HepG2 (cell line): ENCODE data around the gene PPFIA4. TPM values are rescaled to one million over a fixed set of nuclear protein-coding genes. Genes with fewer than 3 reads are reported as not detected.
A peak's percentile ranks its signal among the peaks of the same experiment; 100 is the strongest.

Experiments
- ATAD3A ChIP-seq: sonication (generic); formaldehyde crosslinking; IDR thresholded peaks from 2 replicates; pipeline ENCODE4 v1.4.0; 2020; ENCODE audit warnings: missing genetic modification reagents
- FOXK1 ChIP-seq: sonication (generic); formaldehyde crosslinking; IDR thresholded peaks from 2 replicates; pipeline ENCODE4 v1.4.0; 2020; ENCODE audit warnings: low read depth, missing genetic modification reagents, borderline replicate concordance
- FOXP1 ChIP-seq, 2 experiments: fragments of 450-650 bp in 1 of 2; IDR thresholded peaks; 2 replicates each; pipeline ENCODE4 v1.6.1; 2017 to 2018; ENCODE audit warnings: antibody characterized with exemption in 1 of 2
- HNRNPK ChIP-seq: fragments of 200-400 bp; formaldehyde crosslinking; IDR thresholded peaks from 2 replicates; pipeline ENCODE4 v1.6.1; 2018; ENCODE audit warnings: low read length, low read depth, moderate library complexity, mild to moderate bottlenecking; ENCODE audit not compliant: poor library complexity, severe bottlenecking
- KDM4B ChIP-seq: sonication (generic); formaldehyde crosslinking; IDR thresholded peaks from 2 replicates; pipeline ENCODE4 v1.4.0; 2020; ENCODE audit warnings: missing genetic modification reagents
- KLF13 ChIP-seq: sonication (generic); formaldehyde crosslinking; IDR thresholded peaks from 2 replicates; pipeline ENCODE4 v1.4.0; 2020; ENCODE audit warnings: mild to moderate bottlenecking, missing genetic modification reagents
- NFE2L2 ChIP-seq: fragments of 150-350 bp; IDR thresholded peaks from 2 replicates; pipeline ENCODE4 v1.6.1; 2014; ENCODE audit warnings: low read length
- PHB2 ChIP-seq: fragments of 450-650 bp; IDR thresholded peaks from 2 replicates; pipeline ENCODE4 v1.6.1; 2018; ENCODE audit not compliant: partially characterized antibody
- RBM22 ChIP-seq: fragments of 200-400 bp; formaldehyde crosslinking; optimal IDR thresholded peaks from 2 replicates; pipeline ENCODE3; 2017; ENCODE audit warnings: mild to moderate bottlenecking, low read length, moderate library complexity
- SIX1 ChIP-seq: sonication (generic); formaldehyde crosslinking; IDR thresholded peaks from 2 replicates; pipeline ENCODE4 v1.4.0; 2020; ENCODE audit warnings: missing genetic modification reagents, borderline replicate concordance
- ZNF75D ChIP-seq: sonication (generic); formaldehyde crosslinking; IDR thresholded peaks from 2 replicates; pipeline ENCODE4 v1.8.1; 2023; ENCODE audit warnings: missing genetic modification reagents, mild to moderate bottlenecking, borderline replicate concordance
- ZSCAN29 ChIP-seq: sonication (generic); formaldehyde crosslinking; conservative IDR thresholded peaks from 2 replicates; pipeline ENCODE4 v1.4.0; 2020; ENCODE audit warnings: mild to moderate bottlenecking, missing genetic modification reagents
- polyA plus RNA-seq, 8 experiments: library from polyadenylated mRNA; depleted of rRNA in 3 of 8; stranded (reverse) in 7 of 8; unstranded in 1 of 8; fragments of >200 nt; fragmentation: Illumina TruSeq in 4 of 8; extraction: Trizol in 4 of 8; gene quantifications; 2 replicates each; pipeline versions ENCODE4 v1.2.1 to v1.2.3, GENCODE V29; 2011 to 2016; ENCODE audit warnings: low read depth in 4 of 8, missing spikeins in 1 of 8, mixed read lengths in 1 of 8; ENCODE audit not compliant: insufficient read depth in 1 of 8
- total RNA-seq, 5 experiments: library from RNA; depleted of rRNA; stranded (reverse); fragments of >200 nt; fragmentation: Illumina TruSeq; extraction: Trizol; gene quantifications; 2 replicates each; pipeline ENCODE4 v1.2.3, GENCODE V29; 2016; ENCODE audit warnings: low read depth in 1 of 5
- TF ChIP-seq, protein P1 (sequence below): sonication (generic); formaldehyde crosslinking; IDR thresholded peaks from 2 replicates; pipeline ENCODE4 v1.5.1; 2020; ENCODE audit warnings: missing genetic modification reagents, mild to moderate bottlenecking, borderline replicate concordance
- TF ChIP-seq, protein P2 (sequence below): sonication (generic); formaldehyde crosslinking; IDR thresholded peaks from 2 replicates; pipeline ENCODE4 v1.4.0; 2020; ENCODE audit warnings: missing genetic modification reagents
- TF ChIP-seq, protein P3 (sequence below): sonication (generic); formaldehyde crosslinking; IDR thresholded peaks from 2 replicates; pipeline ENCODE4 v1.4.0; 2020; ENCODE audit warnings: mild to moderate bottlenecking, missing genetic modification reagents
- TF ChIP-seq, protein P4 (sequence below): IDR thresholded peaks from 2 replicates; pipeline ENCODE4 v1.6.1; 2018; ENCODE audit warnings: missing genetic modification reagents
- TF ChIP-seq, protein P5 (sequence below): sonication (generic); formaldehyde crosslinking; IDR thresholded peaks from 2 replicates; pipeline ENCODE4 v1.4.0; 2020; ENCODE audit warnings: missing genetic modification reagents

PPFIA4 gene
- total and polyA plus RNA-seq, 2 of the 13 experiments (the other 11 are each of a cell fraction or from before 2014, with no cell fraction given): 6.4 TPM; not detected in 1

DNA sequence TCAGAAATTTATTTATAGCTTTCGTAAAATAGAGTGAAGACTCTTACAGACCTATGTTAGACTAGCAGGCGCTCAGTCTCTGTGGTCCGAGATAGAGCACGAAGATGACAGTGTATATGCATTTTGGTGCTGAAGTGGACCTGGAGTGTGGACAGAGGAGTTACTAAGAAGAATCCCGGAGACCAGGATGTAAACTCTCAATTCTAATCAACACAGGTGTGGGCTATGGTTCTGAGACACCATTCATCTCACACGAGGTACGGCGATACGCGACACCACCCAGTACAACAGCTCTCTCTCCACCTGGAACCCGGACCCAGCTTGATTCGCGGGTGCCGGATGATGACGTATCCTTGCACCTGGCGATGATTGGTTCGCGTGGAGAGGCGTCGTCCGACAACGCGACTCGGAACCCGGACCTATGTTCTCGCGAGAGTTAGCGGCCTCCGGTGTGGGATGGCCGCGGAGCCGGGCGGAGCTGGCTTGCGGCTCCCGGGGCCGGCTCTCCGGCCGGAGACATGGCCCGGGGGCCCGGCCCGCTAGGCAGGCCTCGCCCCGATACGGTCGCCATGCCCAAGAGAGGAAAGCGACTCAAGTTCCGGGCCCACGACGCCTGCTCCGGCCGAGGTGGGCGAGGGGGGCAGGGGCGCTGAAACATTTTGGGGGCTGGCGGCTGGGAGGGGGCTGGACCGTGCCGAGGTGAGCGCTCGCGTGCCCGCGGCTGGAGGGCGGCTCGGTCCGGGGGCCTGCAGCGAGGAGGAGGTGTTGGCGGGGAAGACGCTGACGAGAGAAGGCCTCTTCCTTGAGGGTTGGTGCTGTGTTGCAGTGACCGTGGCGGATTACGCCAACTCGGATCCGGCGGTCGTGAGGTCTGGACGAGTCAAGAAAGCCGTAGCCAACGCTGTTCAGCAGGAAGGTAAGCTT lies 19.1 kb upstream of the PPFIA4 start, which contains the start of gene TMEM183A (continued):
- TF ChIP-seq, protein P1, sequence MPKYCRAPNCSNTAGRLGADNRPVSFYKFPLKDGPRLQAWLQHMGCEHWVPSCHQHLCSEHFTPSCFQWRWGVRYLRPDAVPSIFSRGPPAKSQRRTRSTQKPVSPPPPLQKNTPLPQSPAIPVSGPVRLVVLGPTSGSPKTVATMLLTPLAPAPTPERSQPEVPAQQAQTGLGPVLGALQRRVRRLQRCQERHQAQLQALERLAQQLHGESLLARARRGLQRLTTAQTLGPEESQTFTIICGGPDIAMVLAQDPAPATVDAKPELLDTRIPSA (CRISPR knock-in tag): no peak
- TF ChIP-seq, protein P2, sequence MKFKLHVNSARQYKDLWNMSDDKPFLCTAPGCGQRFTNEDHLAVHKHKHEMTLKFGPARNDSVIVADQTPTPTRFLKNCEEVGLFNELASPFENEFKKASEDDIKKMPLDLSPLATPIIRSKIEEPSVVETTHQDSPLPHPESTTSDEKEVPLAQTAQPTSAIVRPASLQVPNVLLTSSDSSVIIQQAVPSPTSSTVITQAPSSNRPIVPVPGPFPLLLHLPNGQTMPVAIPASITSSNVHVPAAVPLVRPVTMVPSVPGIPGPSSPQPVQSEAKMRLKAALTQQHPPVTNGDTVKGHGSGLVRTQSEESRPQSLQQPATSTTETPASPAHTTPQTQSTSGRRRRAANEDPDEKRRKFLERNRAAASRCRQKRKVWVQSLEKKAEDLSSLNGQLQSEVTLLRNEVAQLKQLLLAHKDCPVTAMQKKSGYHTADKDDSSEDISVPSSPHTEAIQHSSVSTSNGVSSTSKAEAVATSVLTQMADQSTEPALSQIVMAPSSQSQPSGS: peak; percentile 51; the same call in 1 of the 2 replicates
- TF ChIP-seq FOXP1 (IDR thresholded peaks at IDR 0.05): no peak
- no peak for TF ChIP-seq FOXP1 (CRISPR knock-in tag; IDR thresholded peaks at IDR 0.05)
- TF ChIP-seq, protein P3, sequence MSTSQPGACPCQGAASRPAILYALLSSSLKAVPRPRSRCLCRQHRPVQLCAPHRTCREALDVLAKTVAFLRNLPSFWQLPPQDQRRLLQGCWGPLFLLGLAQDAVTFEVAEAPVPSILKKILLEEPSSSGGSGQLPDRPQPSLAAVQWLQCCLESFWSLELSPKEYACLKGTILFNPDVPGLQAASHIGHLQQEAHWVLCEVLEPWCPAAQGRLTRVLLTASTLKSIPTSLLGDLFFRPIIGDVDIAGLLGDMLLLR (CRISPR knock-in tag): no peak
- TF ChIP-seq HNRNPK: peak; percentile 28
- peak; percentile 81; the same call in 1 of the 2 replicates for TF ChIP-seq FOXK1 (CRISPR knock-in tag)
- TF ChIP-seq, protein P4, sequence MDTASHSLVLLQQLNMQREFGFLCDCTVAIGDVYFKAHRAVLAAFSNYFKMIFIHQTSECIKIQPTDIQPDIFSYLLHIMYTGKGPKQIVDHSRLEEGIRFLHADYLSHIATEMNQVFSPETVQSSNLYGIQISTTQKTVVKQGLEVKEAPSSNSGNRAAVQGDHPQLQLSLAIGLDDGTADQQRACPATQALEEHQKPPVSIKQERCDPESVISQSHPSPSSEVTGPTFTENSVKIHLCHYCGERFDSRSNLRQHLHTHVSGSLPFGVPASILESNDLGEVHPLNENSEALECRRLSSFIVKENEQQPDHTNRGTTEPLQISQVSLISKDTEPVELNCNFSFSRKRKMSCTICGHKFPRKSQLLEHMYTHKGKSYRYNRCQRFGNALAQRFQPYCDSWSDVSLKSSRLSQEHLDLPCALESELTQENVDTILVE (CRISPR knock-in tag): peak; percentile 58; the same call in 1 of the 2 replicates
- TF ChIP-seq ZNF75D (CRISPR knock-in tag): no peak
- no peak for TF ChIP-seq PHB2
- TF ChIP-seq, protein P5, sequence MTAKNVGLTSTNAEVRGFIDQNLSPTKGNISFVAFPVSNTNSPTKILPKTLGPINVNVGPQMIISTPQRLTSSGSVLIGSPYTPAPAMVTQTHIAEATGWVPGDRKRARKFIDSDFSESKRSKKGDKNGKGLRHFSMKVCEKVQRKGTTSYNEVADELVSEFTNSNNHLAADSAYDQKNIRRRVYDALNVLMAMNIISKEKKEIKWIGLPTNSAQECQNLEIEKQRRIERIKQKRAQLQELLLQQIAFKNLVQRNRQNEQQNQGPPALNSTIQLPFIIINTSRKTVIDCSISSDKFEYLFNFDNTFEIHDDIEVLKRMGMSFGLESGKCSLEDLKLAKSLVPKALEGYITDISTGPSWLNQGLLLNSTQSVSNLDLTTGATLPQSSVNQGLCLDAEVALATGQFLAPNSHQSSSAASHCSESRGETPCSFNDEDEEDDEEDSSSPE (CRISPR knock-in tag): peak; percentile 65
- no peak for TF ChIP-seq SIX1
- TF ChIP-seq RBM22: no peak
- TF ChIP-seq KLF13 (CRISPR knock-in tag): no peak
- TF ChIP-seq NFE2L2: no peak
- no peak; the same call in 1 of the 2 replicates for TF ChIP-seq ZSCAN29 (CRISPR knock-in tag)
- TF ChIP-seq ATAD3A (CRISPR knock-in tag): no peak
- TF ChIP-seq KDM4B (CRISPR knock-in tag): 0 out of 2 replicates have a peak, but pooled peaks have one; percentile 46
- TF ChIP-seq, all 625 proteins: peak for 196
